GM03348 (cell line): ENCODE data around the gene ID1.
"Not testable (repeated sequence)": the region's sequence is repeated elsewhere in the genome, so short reads cannot be mapped to it uniquely, and the experiment has no call there.

ENCODE experiments used
- DNase-seq: peaks from one replicate; pipeline ENCODE4 v3.0.0; 2012; ENCODE audit warnings: low spot score

ID1 gene

GRCh38 chr20:31637660-31638059, 32.6 kb downstream of the ID1 start, which contains the start of gene COX4I2:
COX4I2 (plus strand) TSS chr20:31637912; CDS start chr20:31639018, 1,106 bp downstream.
- DNase-seq: no peak

- DNase-seq: no peak
Measured at GRCh38 chr20:31638317-31638716, 33.2 kb downstream of the ID1 start.

- no peak for DNase-seq
Measured at GRCh38 chr20:31638816-31639215, 33.7 kb downstream of the ID1 start.

- no peak for DNase-seq
Measured at GRCh38 chr20:31640259-31640658, 35.2 kb downstream of the ID1 start.

- DNase-seq: no peak
Measured at GRCh38 chr20:31641391-31641790, 36.3 kb downstream of the ID1 start.

GRCh38 chr20:31642837-31643236, 37.7 kb downstream of the ID1 start:
- no peak for DNase-seq

- no peak for DNase-seq
Measured at GRCh38 chr20:31643522-31643921, 38.4 kb downstream of the ID1 start.

- DNase-seq: no peak
Measured at GRCh38 chr20:31644701-31645100, 39.6 kb downstream of the ID1 start.

GRCh38 chr20:31648104-31648503, 43.0 kb downstream of the ID1 start:
- DNase-seq: not testable (repeated sequence)

- DNase-seq: peak; percentile 44
Measured at GRCh38 chr20:31652917-31653396, 47.9 kb downstream of the ID1 start.

GRCh38 chr20:31653561-31653960, 48.5 kb downstream of the ID1 start:
- DNase-seq: no peak

- no peak for DNase-seq
Measured at GRCh38 chr20:31654534-31654933, 49.4 kb downstream of the ID1 start.
